ENCODE data around the gene GSPT1. TPM values are rescaled to one million over a fixed set of nuclear protein-coding genes. Genes with fewer than 3 reads are reported as not detected.

Gene GSPT1
- polyA plus RNA-seq, 1 of the 3 experiments (the other 2 are of a cell fraction) = 41.5 TPM

GRCh38 chr16:11841026-11841425 is 74.7 kb downstream of the GSPT1 start:
- Histone ChIP-seq H3F3A (replicated peaks; ENCODE audit: insufficient read depth) (peaks cover 45% of the 10 kb centered on the region), H3K4me2 (no peak overlapping the region), H4K20me1 (ENCODE audit: insufficient read depth) (peaks cover 16% of the 10 kb centered on the region; the same call in 1 of the 2 replicates), H3K9me2 (no peaks in the 10 kb centered on the region), H3K27ac (ENCODE audit: low read depth in 2 of 2, low read length in 1 of 2) (no peak overlapping the region), H3K4me1 (ENCODE audit: control insufficient read depth in 1 of 2, insufficient read depth in 2 of 2, low read depth in 1 of 2, low read length in 1 of 2) (peaks cover 2 to 4% of the 10 kb centered on the region in 2 experiments; a peak in 3 of 4 replicates), H3K27me3 (ENCODE audit: insufficient read depth) (no peaks in the 10 kb centered on the region), H2AFZ (ENCODE audit: low read depth) (no peak overlapping the region), H3K4me3 (ENCODE audit: low read depth in 2 of 2, low read length in 1 of 2) (no peak overlapping the region), H3K36me3 (replicated peaks in 1 of 2; ENCODE audit: control insufficient read depth in 1 of 2, insufficient read depth in 2 of 2, low read length in 1 of 2) (peaks cover 61 to 77% of the 10 kb centered on the region in 2 experiments), H3K9me3 (no peaks in the 10 kb centered on the region), H3K79me2 (ENCODE audit: insufficient read depth) (peaks cover 30% of the 10 kb centered on the region; the same call in 1 of the 2 replicates), H3K9ac (no peak overlapping the region)
- no peak for TF ChIP-seq USF1 (IDR thresholded peaks at IDR 0.05; ENCODE audit: borderline replicate concordance, low read depth)
- TF ChIP-seq FOXJ3 (CRISPR knock-in tag; IDR thresholded peaks at IDR 0.05) = no peak
- no peak for TF ChIP-seq TAF1 (IDR thresholded peaks at IDR 0.05; ENCODE audit: borderline replicate concordance, low read depth, low read length)
- TF ChIP-seq ZBTB33 (IDR thresholded peaks at IDR 0.05; ENCODE audit: borderline replicate concordance, low read depth) = no peak
- no peak for TF ChIP-seq SMC3 (IDR thresholded peaks at IDR 0.05; ENCODE audit: low read depth, low read length)
- no peak for TF ChIP-seq MAX (IDR thresholded peaks at IDR 0.05; ENCODE audit: low read depth)
- TF ChIP-seq YY1 (IDR thresholded peaks at IDR 0.05; ENCODE audit: low read depth) = no peak
- CTCF ChIA-PET = no interaction called here
- POLR2A ChIA-PET = no interaction called here
- 97% methylated on average over 7 of the region's 7 CpGs for WGBS (ENCODE audit: low lambda C conversion rate)
- no peak for DNase-seq

- Histone ChIP-seq H3K4me3 (ENCODE audit: low read depth in 2 of 2, low read length in 1 of 2) (no peak overlapping the region), H3K9ac (no peak overlapping the region), H3K9me3 (no peaks in the 10 kb centered on the region), H3K27ac (ENCODE audit: low read depth in 2 of 2, low read length in 1 of 2) (peak overlapping the region; percentile 66 to 75), H3F3A (replicated peaks; ENCODE audit: insufficient read depth) (peaks cover 38% of the 10 kb centered on the region), H3K79me2 (ENCODE audit: insufficient read depth) (no peaks in the 10 kb centered on the region), H4K20me1 (ENCODE audit: insufficient read depth) (peaks cover 9% of the 10 kb centered on the region; the same call in 1 of the 2 replicates), H3K9me2 (no peaks in the 10 kb centered on the region), H3K4me2 (peak overlapping the region; percentile 15; the same call in 1 of the 2 replicates), H2AFZ (ENCODE audit: low read depth) (no peak overlapping the region), H3K36me3 (replicated peaks in 1 of 2; ENCODE audit: control insufficient read depth in 1 of 2, insufficient read depth in 2 of 2, low read length in 1 of 2) (peaks cover 30 to 47% of the 10 kb centered on the region in 2 experiments), H3K4me1 (ENCODE audit: control insufficient read depth in 1 of 2, insufficient read depth in 2 of 2, low read depth in 1 of 2, low read length in 1 of 2) (peaks cover 2 to 5% of the 10 kb centered on the region in 2 experiments; a peak in 3 of 4 replicates), H3K27me3 (ENCODE audit: insufficient read depth) (no peaks in the 10 kb centered on the region)
- CTCF ChIA-PET = no interaction called here
- no peak for DNase-seq
- POLR2A ChIA-PET = no interaction called here
- 68% methylated on average over 7 of the region's 7 CpGs for WGBS (ENCODE audit: low lambda C conversion rate)
- no peak for TF ChIP-seq MXI1 (IDR thresholded peaks at IDR 0.05; ENCODE audit: low read depth, low read length)
- no peak for TF ChIP-seq RFX5 (IDR thresholded peaks at IDR 0.05; ENCODE audit: low read length)
- TF ChIP-seq RXRA (IDR thresholded peaks at IDR 0.05; ENCODE audit: borderline replicate concordance, low read depth) = no peak
- no peak for TF ChIP-seq EZH2phosphoT487 (IDR thresholded peaks at IDR 0.05; ENCODE audit: borderline replicate concordance, low read depth)
- no peak for TF ChIP-seq MEF2A (IDR thresholded peaks at IDR 0.05; ENCODE audit: borderline replicate concordance, low read depth)
- TF ChIP-seq GATA2 (CRISPR knock-in tag; IDR thresholded peaks at IDR 0.05) = no peak
- TF ChIP-seq RCOR1 (IDR thresholded peaks at IDR 0.05; ENCODE audit: low read length) = no peak
- no peak for TF ChIP-seq RAD21 (IDR thresholded peaks at IDR 0.05; ENCODE audit: low read length)
- no peak for TF ChIP-seq TCF12 (IDR thresholded peaks at IDR 0.05)
- no peak for TF ChIP-seq TEAD4 (IDR thresholded peaks at IDR 0.05; ENCODE audit: borderline replicate concordance, insufficient read depth)
- TF ChIP-seq NRF1 (IDR thresholded peaks at IDR 0.05; ENCODE audit: low read depth, low read length) = no peak
- no peak for TF ChIP-seq CTCF (IDR thresholded peaks at IDR 0.05)
- no peak for TF ChIP-seq TAF1 (IDR thresholded peaks at IDR 0.05; ENCODE audit: borderline replicate concordance, low read depth, low read length)
- no peak for TF ChIP-seq FOXM1 (IDR thresholded peaks at IDR 0.05; ENCODE audit: low read depth)
- no peak for TF ChIP-seq NFIC (IDR thresholded peaks at IDR 0.05; ENCODE audit: borderline replicate concordance)
- TF ChIP-seq GABPA (IDR thresholded peaks at IDR 0.05; ENCODE audit: low read depth) = no peak
- no peak for TF ChIP-seq USF2 (IDR thresholded peaks at IDR 0.05; ENCODE audit: borderline replicate concordance, low read depth, low read length)
Observed at GRCh38 chr16:11836650-11837244, 79.0 kb downstream of the GSPT1 start.
